Panc1 (cell line): ENCODE results near the gene VSIR.

Experiments
- POLR2AphosphoS5 ChIP-seq: IDR thresholded peaks from 2 replicates; pipeline ENCODE4 v1.6.1; 2012; ENCODE audit warnings: mild to moderate bottlenecking, low read depth, low read length, moderate library complexity
- SIN3A ChIP-seq: IDR thresholded peaks from 2 replicates; pipeline ENCODE4 v1.6.1; 2012; ENCODE audit warnings: low read depth, mild to moderate bottlenecking, low read length, moderate library complexity, borderline replicate concordance; ENCODE audit not compliant: insufficient read depth
- TCF7L2 ChIP-seq: IDR thresholded peaks from 2 replicates; pipeline ENCODE4 v1.6.1; 2011; ENCODE audit warnings: mild to moderate bottlenecking, low read depth, low read length, inconsistent platforms
- TF ChIP-seq, protein P1 (sequence below): fragments of 450-650 bp; IDR thresholded peaks from 2 replicates; pipeline ENCODE4 v1.5.1; 2017; ENCODE audit warnings: mild to moderate bottlenecking
- TF ChIP-seq, protein P2 (sequence below), 2 experiments: IDR thresholded peaks; 2 replicates each; pipeline ENCODE4 v1.6.1; 2011 to 2012; ENCODE audit warnings: low read depth in 2 of 2, control low read depth in 1 of 2, low read length in 1 of 2, mild to moderate bottlenecking in 1 of 2, moderate library complexity in 1 of 2; ENCODE audit not compliant: insufficient read depth in 1 of 2

DNA sequence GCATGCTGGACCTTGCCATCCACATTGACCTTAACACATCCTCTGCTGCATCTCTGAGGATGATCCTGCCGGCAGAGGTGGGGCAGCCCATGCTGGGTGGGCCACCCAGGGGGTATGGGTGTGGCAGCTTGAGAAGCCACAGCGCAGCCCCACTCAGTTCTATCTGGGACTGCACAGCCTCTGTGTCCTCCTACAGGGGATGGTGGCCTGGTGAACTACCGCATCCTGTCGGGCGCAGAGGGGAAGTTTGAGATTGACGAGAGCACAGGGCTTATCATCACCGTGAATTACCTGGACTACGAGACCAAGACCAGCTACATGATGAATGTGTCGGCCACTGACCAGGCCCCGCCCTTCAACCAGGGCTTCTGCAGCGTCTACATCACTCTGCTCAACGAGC lies 41.5 kb downstream of the VSIR start:
- no peak for TF ChIP-seq POLR2AphosphoS5
- TF ChIP-seq, protein P1, sequence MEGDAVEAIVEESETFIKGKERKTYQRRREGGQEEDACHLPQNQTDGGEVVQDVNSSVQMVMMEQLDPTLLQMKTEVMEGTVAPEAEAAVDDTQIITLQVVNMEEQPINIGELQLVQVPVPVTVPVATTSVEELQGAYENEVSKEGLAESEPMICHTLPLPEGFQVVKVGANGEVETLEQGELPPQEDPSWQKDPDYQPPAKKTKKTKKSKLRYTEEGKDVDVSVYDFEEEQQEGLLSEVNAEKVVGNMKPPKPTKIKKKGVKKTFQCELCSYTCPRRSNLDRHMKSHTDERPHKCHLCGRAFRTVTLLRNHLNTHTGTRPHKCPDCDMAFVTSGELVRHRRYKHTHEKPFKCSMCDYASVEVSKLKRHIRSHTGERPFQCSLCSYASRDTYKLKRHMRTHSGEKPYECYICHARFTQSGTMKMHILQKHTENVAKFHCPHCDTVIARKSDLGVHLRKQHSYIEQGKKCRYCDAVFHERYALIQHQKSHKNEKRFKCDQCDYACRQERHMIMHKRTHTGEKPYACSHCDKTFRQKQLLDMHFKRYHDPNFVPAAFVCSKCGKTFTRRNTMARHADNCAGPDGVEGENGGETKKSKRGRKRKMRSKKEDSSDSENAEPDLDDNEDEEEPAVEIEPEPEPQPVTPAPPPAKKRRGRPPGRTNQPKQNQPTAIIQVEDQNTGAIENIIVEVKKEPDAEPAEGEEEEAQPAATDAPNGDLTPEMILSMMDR: no peak
- TF ChIP-seq, protein P2, sequence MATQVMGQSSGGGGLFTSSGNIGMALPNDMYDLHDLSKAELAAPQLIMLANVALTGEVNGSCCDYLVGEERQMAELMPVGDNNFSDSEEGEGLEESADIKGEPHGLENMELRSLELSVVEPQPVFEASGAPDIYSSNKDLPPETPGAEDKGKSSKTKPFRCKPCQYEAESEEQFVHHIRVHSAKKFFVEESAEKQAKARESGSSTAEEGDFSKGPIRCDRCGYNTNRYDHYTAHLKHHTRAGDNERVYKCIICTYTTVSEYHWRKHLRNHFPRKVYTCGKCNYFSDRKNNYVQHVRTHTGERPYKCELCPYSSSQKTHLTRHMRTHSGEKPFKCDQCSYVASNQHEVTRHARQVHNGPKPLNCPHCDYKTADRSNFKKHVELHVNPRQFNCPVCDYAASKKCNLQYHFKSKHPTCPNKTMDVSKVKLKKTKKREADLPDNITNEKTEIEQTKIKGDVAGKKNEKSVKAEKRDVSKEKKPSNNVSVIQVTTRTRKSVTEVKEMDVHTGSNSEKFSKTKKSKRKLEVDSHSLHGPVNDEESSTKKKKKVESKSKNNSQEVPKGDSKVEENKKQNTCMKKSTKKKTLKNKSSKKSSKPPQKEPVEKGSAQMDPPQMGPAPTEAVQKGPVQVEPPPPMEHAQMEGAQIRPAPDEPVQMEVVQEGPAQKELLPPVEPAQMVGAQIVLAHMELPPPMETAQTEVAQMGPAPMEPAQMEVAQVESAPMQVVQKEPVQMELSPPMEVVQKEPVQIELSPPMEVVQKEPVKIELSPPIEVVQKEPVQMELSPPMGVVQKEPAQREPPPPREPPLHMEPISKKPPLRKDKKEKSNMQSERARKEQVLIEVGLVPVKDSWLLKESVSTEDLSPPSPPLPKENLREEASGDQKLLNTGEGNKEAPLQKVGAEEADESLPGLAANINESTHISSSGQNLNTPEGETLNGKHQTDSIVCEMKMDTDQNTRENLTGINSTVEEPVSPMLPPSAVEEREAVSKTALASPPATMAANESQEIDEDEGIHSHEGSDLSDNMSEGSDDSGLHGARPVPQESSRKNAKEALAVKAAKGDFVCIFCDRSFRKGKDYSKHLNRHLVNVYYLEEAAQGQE (IDR thresholded peaks at IDR 0.05; ENCODE audit: insufficient read depth in 1 of 2, low read depth in 2 of 2, low read length in 1 of 2): no peak
- TF ChIP-seq TCF7L2: no peak
- no peak for TF ChIP-seq SIN3A
